Activated CD8-positive, alpha-beta memory T cell treated with anti-CD3 and anti-CD28 coated beads for 36 hours (primary cell): Measurements from ENCODE around the gene ZNF398. TPM values are rescaled to one million over a fixed set of nuclear protein-coding genes. Genes with fewer than 3 reads are reported as not detected.
"Not testable (repeated sequence)": the region's sequence is repeated elsewhere in the genome, so short reads cannot be mapped to it uniquely, and the experiment has no call there.

Source experiments
- CTCF ChIA-PET: fragments of 350-600 bp; sonication (Branson Sonifier 250); formaldehyde crosslinking; loops from one replicate; lab custom pipeline; 2021; ENCODE audit warnings: antibody characterized with exemption; lab: Charles Lee
- POLR2A ChIA-PET: fragments of 350-600 bp; sonication (Branson Sonifier 250); formaldehyde crosslinking; loops from one replicate; lab custom pipeline; 2021; ENCODE audit warnings: antibody characterized with exemption; lab: Charles Lee
- total RNA-seq, 2 experiments: library from RNA; stranded (reverse); gene quantifications; one replicate each; pipeline ENCODE4 v1.2.3, GENCODE V29; 2021

ZNF398 gene
- total RNA-seq, 2 experiments from 2014 or later = 12.5 to 13.1 TPM

GRCh38 chr7:149214020-149214720 lies 66.9 kb downstream of the ZNF398 start:
- ChIA-PET POLR2A (interaction anchor here (0.6 kb wide), 1 partner anchor 78 kb away, joined by 3 read pairs; no protein-coding TSS in a partner anchor), CTCF (interaction anchor here (1.0 to 1.4 kb wide), 2 partner anchors 15 to 19 kb away, joined by 3 to 4 read pairs; partner anchors contain the start of gene ZNF282)

GRCh38 chr7:149216402-149216801 lies 69.1 kb downstream of the ZNF398 start:
- ChIA-PET CTCF (no interaction called here), POLR2A (no interaction called here)

GRCh38 chr7:149217570-149217969 lies 70.3 kb downstream of the ZNF398 start:
- POLR2A ChIA-PET = interaction anchor here (0.7 kb wide), 1 partner anchor 458 kb away, joined by 4 read pairs; no protein-coding TSS in a partner anchor
- CTCF ChIA-PET = no interaction called here

GRCh38 chr7:149218469-149219420 lies 71.5 kb downstream of the ZNF398 start:
- ChIA-PET CTCF (interaction anchor here (0.6 to 0.9 kb wide), 2 partner anchors 9 to 166 kb away, joined by 3 read pairs; no protein-coding TSS in a partner anchor), POLR2A (interaction anchor here (0.5 kb wide), 1 partner anchor 264 kb away, joined by 3 read pairs; no protein-coding TSS in a partner anchor)

- CTCF ChIA-PET = no interaction called here
- POLR2A ChIA-PET = no interaction called here
Observed at GRCh38 chr7:149220534-149220933, 73.3 kb downstream of the ZNF398 start.

GRCh38 chr7:149223176-149223575 lies 75.9 kb downstream of the ZNF398 start:
- ChIA-PET POLR2A (interaction anchor here (0.6 kb wide), 1 partner anchor 37 kb away, joined by 5 read pairs; no protein-coding TSS in a partner anchor), CTCF (no interaction called here)

GRCh38 chr7:149223761-149224160 lies 76.5 kb downstream of the ZNF398 start:
- ChIA-PET CTCF (no interaction called here), POLR2A (no interaction called here)

GRCh38 chr7:149224352-149224751 lies 77.1 kb downstream of the ZNF398 start:
- ChIA-PET POLR2A (no interaction called here), CTCF (no interaction called here)

GRCh38 chr7:149225106-149225505 lies 77.9 kb downstream of the ZNF398 start:
- ChIA-PET CTCF (no interaction called here), POLR2A (no interaction called here)

GRCh38 chr7:149225656-149226055 lies 78.4 kb downstream of the ZNF398 start:
- POLR2A ChIA-PET = no interaction called here
- CTCF ChIA-PET = no interaction called here

GRCh38 chr7:149226366-149226765 lies 79.1 kb downstream of the ZNF398 start:
- POLR2A ChIA-PET = interaction anchor here (0.6 kb wide), 1 partner anchor 15 kb away, joined by 3 read pairs; no protein-coding TSS in a partner anchor
- CTCF ChIA-PET = not testable (repeated sequence)

- ChIA-PET CTCF (no interaction called here), POLR2A (no interaction called here)
Observed at GRCh38 chr7:149226840-149227494, 79.7 kb downstream of the ZNF398 start.

- POLR2A ChIA-PET = interaction anchor here (0.6 to 0.9 kb wide), 3 partner anchors 32 to 231 kb away, joined by 3 to 6 read pairs (median 4); partner anchors contain the start of gene ZNF783
- CTCF ChIA-PET = interaction anchor here (0.9 to 1.2 kb wide), 2 partner anchors 14 to 81 kb away, joined by 3 read pairs; partner anchors contain the start of gene ZNF398
Observed at GRCh38 chr7:149228831-149229471, 81.7 kb downstream of the ZNF398 start.

GRCh38 chr7:149229526-149229925 lies 82.3 kb downstream of the ZNF398 start:
- POLR2A ChIA-PET = interaction anchor here (0.6 to 0.9 kb wide), 3 partner anchors 31 to 231 kb away, joined by 3 to 6 read pairs (median 4); partner anchors contain the start of gene ZNF783
- CTCF ChIA-PET = interaction anchor here (0.9 to 1.2 kb wide), 2 partner anchors 15 to 82 kb away, joined by 3 read pairs; partner anchors contain the start of gene ZNF398

- CTCF ChIA-PET = no interaction called here
- POLR2A ChIA-PET = interaction anchor here (0.7 kb wide), 1 partner anchor 34 kb away, joined by 3 read pairs; no protein-coding TSS in a partner anchor
Observed at GRCh38 chr7:149232362-149232761, 85.1 kb downstream of the ZNF398 start.
